ENCODE data around the gene MAGI2.

Gene MAGI2

DNA sequence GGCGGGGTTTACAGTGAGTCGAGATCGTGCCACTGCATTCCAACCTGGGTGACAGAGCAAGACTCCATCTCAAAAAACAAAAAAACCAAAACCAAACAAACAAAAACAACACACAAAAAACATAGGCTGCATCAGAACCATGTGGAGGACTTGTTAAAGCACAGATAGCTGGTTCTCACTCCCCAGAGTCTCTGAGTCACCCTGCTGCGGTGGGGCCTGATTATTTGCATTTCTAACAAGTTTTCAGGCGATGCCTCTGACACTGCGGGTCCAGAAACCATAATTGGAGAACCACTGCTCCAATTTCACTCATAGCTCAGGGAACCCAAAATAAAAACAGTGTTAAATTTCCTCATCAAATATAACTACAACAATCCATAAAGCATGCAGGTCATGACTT lies 816.7 kb downstream of the MAGI2 start:
- TF ChIP-seq, protein P1, sequence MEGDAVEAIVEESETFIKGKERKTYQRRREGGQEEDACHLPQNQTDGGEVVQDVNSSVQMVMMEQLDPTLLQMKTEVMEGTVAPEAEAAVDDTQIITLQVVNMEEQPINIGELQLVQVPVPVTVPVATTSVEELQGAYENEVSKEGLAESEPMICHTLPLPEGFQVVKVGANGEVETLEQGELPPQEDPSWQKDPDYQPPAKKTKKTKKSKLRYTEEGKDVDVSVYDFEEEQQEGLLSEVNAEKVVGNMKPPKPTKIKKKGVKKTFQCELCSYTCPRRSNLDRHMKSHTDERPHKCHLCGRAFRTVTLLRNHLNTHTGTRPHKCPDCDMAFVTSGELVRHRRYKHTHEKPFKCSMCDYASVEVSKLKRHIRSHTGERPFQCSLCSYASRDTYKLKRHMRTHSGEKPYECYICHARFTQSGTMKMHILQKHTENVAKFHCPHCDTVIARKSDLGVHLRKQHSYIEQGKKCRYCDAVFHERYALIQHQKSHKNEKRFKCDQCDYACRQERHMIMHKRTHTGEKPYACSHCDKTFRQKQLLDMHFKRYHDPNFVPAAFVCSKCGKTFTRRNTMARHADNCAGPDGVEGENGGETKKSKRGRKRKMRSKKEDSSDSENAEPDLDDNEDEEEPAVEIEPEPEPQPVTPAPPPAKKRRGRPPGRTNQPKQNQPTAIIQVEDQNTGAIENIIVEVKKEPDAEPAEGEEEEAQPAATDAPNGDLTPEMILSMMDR (IDR thresholded peaks at IDR 0.05; ENCODE audit: control extremely low read depth, extremely low read depth, low read depth, missing control alignments) = no peak
- ChIA-PET POLR2A (no interaction called here), CTCF (no interaction called here)
- no peak for DNase-seq (ENCODE audit: extremely low spot score)

DNA sequence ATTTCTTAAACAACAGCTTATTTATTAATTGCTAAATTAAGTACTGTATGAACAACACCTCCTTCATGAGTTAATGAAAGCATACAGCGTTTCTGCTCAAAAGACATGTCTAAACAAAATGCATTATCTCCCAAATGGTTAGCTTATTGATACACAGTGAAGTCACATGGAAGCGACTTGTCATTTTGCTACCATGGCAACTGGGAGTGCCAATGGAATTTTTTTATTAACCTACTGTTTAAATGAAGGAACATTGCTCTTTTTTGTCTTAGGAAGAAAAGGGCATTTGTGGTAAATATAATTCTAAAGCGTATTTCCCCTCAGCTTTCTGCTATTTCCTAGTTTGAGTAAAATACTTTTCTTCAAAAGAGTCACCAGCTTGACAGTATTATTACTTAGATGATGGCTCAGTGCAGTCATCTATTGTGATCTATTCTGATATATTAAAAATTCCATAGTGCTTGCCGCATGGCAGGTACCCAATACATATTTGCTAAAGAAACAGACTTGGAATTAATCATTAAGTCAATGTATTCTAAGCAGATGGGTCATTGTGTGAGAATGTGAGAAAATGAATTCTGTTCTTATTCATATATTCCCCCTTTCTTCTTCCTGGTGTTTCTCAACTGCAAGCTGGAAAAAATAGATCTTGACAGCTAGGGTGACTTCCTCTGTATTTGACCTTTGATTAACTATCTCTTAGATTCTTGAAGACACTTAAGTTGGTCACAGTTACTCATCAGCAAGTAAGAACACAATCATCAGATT lies 818.3 kb downstream of the MAGI2 start:
- ChIA-PET CTCF (interaction anchor here (0.9 to 1.8 kb wide), 2 partner anchors 18 to 62 kb away, joined by 3 to 4 read pairs; no protein-coding TSS in a partner anchor), POLR2A (no interaction called here)
- no peak for DNase-seq (ENCODE audit: extremely low spot score)
- TF ChIP-seq, protein P1 (IDR thresholded peaks at IDR 0.05; ENCODE audit: control extremely low read depth, extremely low read depth, low read depth, missing control alignments) = no peak

DNA sequence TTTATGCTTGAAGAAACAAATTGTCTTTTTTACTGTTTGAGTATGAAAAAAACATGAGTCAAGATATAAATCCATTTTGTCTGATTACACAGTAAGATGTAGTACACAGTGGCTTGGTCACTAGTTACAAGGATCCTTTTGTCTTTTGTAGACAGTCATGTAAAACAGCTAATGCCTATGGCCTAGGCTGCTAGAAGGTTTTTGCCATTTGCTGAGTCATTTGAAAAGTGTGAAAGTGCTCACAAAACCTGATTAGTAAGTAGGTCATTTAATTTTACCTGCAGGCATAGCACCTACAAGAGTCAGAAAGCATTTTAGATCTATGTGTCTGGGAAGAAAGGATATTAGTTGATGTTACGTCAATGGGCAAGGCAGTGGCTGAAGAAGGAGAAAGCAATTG lies 819.4 kb downstream of the MAGI2 start:
- CTCF ChIA-PET = interaction anchor here (0.9 to 1.8 kb wide), 2 partner anchors 17 to 63 kb away, joined by 3 to 4 read pairs; no protein-coding TSS in a partner anchor
- POLR2A ChIA-PET = no interaction called here
- DNase-seq (ENCODE audit: extremely low spot score) = no peak
- TF ChIP-seq, protein P1 (IDR thresholded peaks at IDR 0.05; ENCODE audit: control extremely low read depth, extremely low read depth, low read depth, missing control alignments) = no peak

DNA sequence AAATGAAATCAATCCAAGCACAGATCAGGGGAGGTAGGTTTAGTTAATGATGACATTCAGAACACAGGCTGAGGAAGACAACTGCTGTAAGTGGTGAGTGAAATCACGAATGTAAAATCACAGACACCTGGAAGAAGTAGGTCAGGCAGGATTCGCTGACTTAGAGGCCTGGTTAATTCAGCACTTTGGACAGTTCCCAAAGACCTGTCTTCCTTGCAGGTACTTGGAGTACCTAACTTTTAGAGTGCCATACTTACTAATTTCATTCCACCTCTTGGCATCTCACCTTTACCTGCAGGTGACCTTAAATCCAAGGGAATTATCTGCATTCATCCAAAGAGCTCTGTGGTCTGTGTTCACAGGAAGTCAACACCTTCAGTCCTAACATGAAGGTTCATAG lies 832.5 kb downstream of the MAGI2 start:
- TF ChIP-seq, protein P1 (IDR thresholded peaks at IDR 0.05; ENCODE audit: control extremely low read depth, extremely low read depth, low read depth, missing control alignments) = no peak
- CTCF ChIA-PET = no interaction called here
- POLR2A ChIA-PET = no interaction called here
- no peak for DNase-seq (ENCODE audit: extremely low spot score)

DNA sequence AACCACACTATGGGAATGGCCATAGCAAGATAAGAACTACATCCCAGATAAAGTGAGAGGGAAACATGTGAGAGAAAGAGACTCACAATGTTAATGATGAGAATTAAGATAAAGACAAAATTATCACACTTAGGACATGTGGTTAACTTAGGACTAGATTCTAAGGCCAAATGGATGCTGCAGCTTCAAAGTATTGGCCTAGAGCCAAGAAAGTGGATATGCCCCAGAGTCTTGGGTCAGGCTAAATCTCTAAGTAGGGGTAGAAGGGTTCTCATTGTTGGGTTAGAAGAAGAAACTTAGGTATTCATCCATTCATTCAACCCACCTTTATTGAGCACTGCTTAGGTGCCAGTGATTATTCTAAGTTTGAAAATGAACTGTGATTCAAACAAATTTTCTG lies 836.9 kb downstream of the MAGI2 start:
- CTCF ChIA-PET = interaction anchor here (1.1 kb wide), 1 partner anchor 18 kb away, joined by 3 read pairs; no protein-coding TSS in a partner anchor
- TF ChIP-seq, protein P1 (IDR thresholded peaks at IDR 0.05; ENCODE audit: control extremely low read depth, extremely low read depth, low read depth, missing control alignments) = no peak
- DNase-seq (ENCODE audit: extremely low spot score) = no peak
- POLR2A ChIA-PET = no interaction called here

DNA sequence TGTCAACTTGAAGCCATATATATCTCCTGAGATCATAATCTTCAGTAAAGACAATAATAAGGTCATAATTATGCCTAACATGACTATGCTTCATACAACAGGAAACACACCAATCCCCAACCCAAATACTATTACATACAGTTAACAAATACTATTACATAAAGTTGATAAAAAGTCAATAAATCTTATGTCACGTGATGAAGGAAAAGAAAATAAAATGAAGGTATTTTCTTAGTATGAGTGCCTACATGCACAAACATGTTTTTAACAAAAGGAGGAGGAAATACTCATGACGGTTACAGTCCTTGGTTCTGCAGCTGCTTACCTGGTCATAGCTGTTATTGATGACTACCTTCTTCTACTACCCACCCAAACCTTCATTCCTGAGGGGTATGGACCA lies 844.2 kb downstream of the MAGI2 start:
- POLR2A ChIA-PET = no interaction called here
- no peak for DNase-seq (ENCODE audit: extremely low spot score)
- TF ChIP-seq, protein P1 (IDR thresholded peaks at IDR 0.05; ENCODE audit: control extremely low read depth, extremely low read depth, low read depth, missing control alignments) = no peak
- CTCF ChIA-PET = no interaction called here
